ENCODE measurements around the gene SEMA4G.

The SEMA4G gene

GRCh38 chr10:100969187-100970075, at the start of gene SEMA4G:
SEMA4G (plus strand) TSS chr10:100969504; CDS start chr10:100972913, 3,409 bp downstream.
- DNase-seq = no peak

GRCh38 chr10:100923580-100923979, 45.7 kb upstream of the SEMA4G start:
- no peak for DNase-seq

GRCh38 chr10:100927266-100927665, 42.0 kb upstream of the SEMA4G start:
- no peak for DNase-seq

GRCh38 chr10:100928039-100928438, 41.3 kb upstream of the SEMA4G start:
- DNase-seq = no peak

- no peak for DNase-seq
Measured at GRCh38 chr10:100930368-100930767, 38.9 kb upstream of the SEMA4G start.

GRCh38 chr10:100934084-100934659, 35.1 kb upstream of the SEMA4G start:
- no peak for DNase-seq

GRCh38 chr10:100939763-100940344, 29.4 kb upstream of the SEMA4G start:
- no peak for DNase-seq

- DNase-seq = no peak
Measured at GRCh38 chr10:100942229-100942628, 27.1 kb upstream of the SEMA4G start.

GRCh38 chr10:100943508-100943907, 25.8 kb upstream of the SEMA4G start:
- no peak for DNase-seq

GRCh38 chr10:100945754-100946153, 23.6 kb upstream of the SEMA4G start:
- DNase-seq = no peak

GRCh38 chr10:100948916-100949315, 20.4 kb upstream of the SEMA4G start:
- DNase-seq = no peak

GRCh38 chr10:100960251-100960650, 9.1 kb upstream of the SEMA4G start:
- DNase-seq = no peak

- no peak for DNase-seq
Measured at GRCh38 chr10:100962351-100963080, 6.8 kb upstream of the SEMA4G start.

GRCh38 chr10:100963826-100964225, 5.5 kb upstream of the SEMA4G start:
- DNase-seq = no peak

- no peak for DNase-seq
Measured at GRCh38 chr10:100965820-100966219, 3.5 kb upstream of the SEMA4G start.

GRCh38 chr10:100966887-100967286, 2.4 kb upstream of the SEMA4G start:
- no peak for DNase-seq

GRCh38 chr10:100967332-100967731, 2.0 kb upstream of the SEMA4G start:
- DNase-seq = no peak

- no peak for DNase-seq
Measured at GRCh38 chr10:100968062-100968736, 1.1 kb upstream of the SEMA4G start.

- no peak for DNase-seq
Measured at GRCh38 chr10:100968863-100969186, 479 bp upstream of the SEMA4G start.

GRCh38 chr10:100970076-100970913, 991 bp downstream of the SEMA4G start:
- no peak for DNase-seq

- no peak for DNase-seq
Measured at GRCh38 chr10:100970914-100971811, 1.9 kb downstream of the SEMA4G start.
